ENCODE results near the gene MBP.

DNA sequence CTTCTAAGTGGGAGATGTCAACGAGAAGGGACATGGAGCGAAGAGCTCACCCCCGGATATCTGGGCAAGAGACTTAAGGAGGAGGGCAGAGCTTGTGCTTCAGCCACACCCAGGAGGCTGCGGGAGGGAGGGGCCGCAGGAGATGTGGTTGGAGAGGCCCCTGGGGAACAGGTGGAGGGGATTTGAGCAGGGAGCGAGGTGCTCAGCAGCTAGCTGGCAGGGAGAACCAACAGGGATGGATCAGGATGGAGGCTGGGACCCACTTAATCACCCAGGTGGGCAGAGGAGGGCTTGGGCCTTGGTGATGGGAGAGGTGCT is 78.3 kb downstream of the MBP start:
- TF ChIP-seq SP1 (IDR thresholded peaks at IDR 0.05) (no peak), ARNT (IDR thresholded peaks at IDR 0.05) (no peak), LEF1 (IDR thresholded peaks at IDR 0.05; ENCODE audit: borderline replicate concordance) (no peak)
